ENCODE results near the gene PTPRN2. TPM values are rescaled to one million over a fixed set of nuclear protein-coding genes. Genes with fewer than 3 reads are reported as not detected.
"Not testable (repeated sequence)": the region's sequence is repeated elsewhere in the genome, so short reads cannot be mapped to it uniquely, and the experiment has no call there.

The PTPRN2 gene
- total RNA-seq, 2 experiments from 2014 or later = 4.7 to 4.8 TPM

GRCh38 chr7:158525648-158526484 lies 61.8 kb downstream of the PTPRN2 start:
- no peak overlapping the region for H3K27ac Mint-ChIP-seq
- DNase-seq = no peak
- CTCF ChIA-PET = no interaction called here
- H3K4me3 Mint-ChIP-seq = no peak overlapping the region
- no peaks in the 10 kb centered on the region for H3K27me3 Mint-ChIP-seq
- no peaks in the 10 kb centered on the region for H3K36me3 Mint-ChIP-seq (ENCODE audit: low read depth)
- H3K9me3 Mint-ChIP-seq = peaks cover 7% of the 10 kb centered on the region
- POLR2A ChIA-PET = no interaction called here
- no peaks in the 10 kb centered on the region for H3K4me1 Mint-ChIP-seq

- no peak for DNase-seq
- H3K27me3 Mint-ChIP-seq = no peaks in the 10 kb centered on the region
- ChIA-PET POLR2A (interaction anchor here (0.7 kb wide), 1 partner anchor 24 kb away, joined by 3 read pairs; no protein-coding TSS in a partner anchor), CTCF (no interaction called here)
- H3K9me3 Mint-ChIP-seq = peaks cover 11% of the 10 kb centered on the region
- no peaks in the 10 kb centered on the region for H3K4me1 Mint-ChIP-seq
- peaks cover 3% of the 10 kb centered on the region for H3K36me3 Mint-ChIP-seq (ENCODE audit: low read depth)
- no peak overlapping the region for H3K4me3 Mint-ChIP-seq
- no peak overlapping the region for H3K27ac Mint-ChIP-seq
These were observed 62.6 kb downstream of the PTPRN2 start for GRCh38 chr7:158524749-158525635.

- CTCF ChIA-PET; POLR2A ChIA-PET; H3K4me3 Mint-ChIP-seq; H3K27me3 Mint-ChIP-seq; H3K27ac Mint-ChIP-seq; H3K36me3 Mint-ChIP-seq (ENCODE audit: low read depth); DNase-seq; H3K4me1 Mint-ChIP-seq: not testable (repeated sequence)
- H3K9me3 Mint-ChIP-seq = peaks cover 11% of the 10 kb centered on the region
These were observed 63.3 kb downstream of the PTPRN2 start for GRCh38 chr7:158524286-158524685.

- H3K9me3 Mint-ChIP-seq = peaks cover 11% of the 10 kb centered on the region
- H3K4me3 Mint-ChIP-seq; POLR2A ChIA-PET; H3K27ac Mint-ChIP-seq; CTCF ChIA-PET; H3K27me3 Mint-ChIP-seq; H3K36me3 Mint-ChIP-seq (ENCODE audit: low read depth); DNase-seq; H3K4me1 Mint-ChIP-seq: not testable (repeated sequence)
These were observed 63.7 kb downstream of the PTPRN2 start for GRCh38 chr7:158523877-158524276.

- H3K27me3 Mint-ChIP-seq; POLR2A ChIA-PET; DNase-seq; CTCF ChIA-PET; H3K4me3 Mint-ChIP-seq; H3K4me1 Mint-ChIP-seq; H3K36me3 Mint-ChIP-seq (ENCODE audit: low read depth); H3K27ac Mint-ChIP-seq: not testable (repeated sequence)
- H3K9me3 Mint-ChIP-seq = peaks cover 11% of the 10 kb centered on the region
These were observed 64.3 kb downstream of the PTPRN2 start for GRCh38 chr7:158523165-158523856.

- H3K36me3 Mint-ChIP-seq (ENCODE audit: low read depth); H3K4me3 Mint-ChIP-seq; H3K27me3 Mint-ChIP-seq; H3K27ac Mint-ChIP-seq; CTCF ChIA-PET; H3K4me1 Mint-ChIP-seq; DNase-seq; POLR2A ChIA-PET: not testable (repeated sequence)
- peaks cover 11% of the 10 kb centered on the region for H3K9me3 Mint-ChIP-seq
These were observed 65.8 kb downstream of the PTPRN2 start for GRCh38 chr7:158521795-158522194.

GRCh38 chr7:158520825-158521224 lies 66.8 kb downstream of the PTPRN2 start:
- no peaks in the 10 kb centered on the region for H3K4me1 Mint-ChIP-seq
- no peak overlapping the region for H3K27ac Mint-ChIP-seq
- peaks cover 11% of the 10 kb centered on the region for H3K9me3 Mint-ChIP-seq
- CTCF ChIA-PET = no interaction called here
- H3K27me3 Mint-ChIP-seq = no peaks in the 10 kb centered on the region
- no peak for DNase-seq
- H3K36me3 Mint-ChIP-seq (ENCODE audit: low read depth) = peaks cover 3% of the 10 kb centered on the region
- no peak overlapping the region for H3K4me3 Mint-ChIP-seq
- POLR2A ChIA-PET = no interaction called here

- Mint-ChIP-seq H3K27ac (no peak overlapping the region), H3K4me3 (no peak overlapping the region), H3K27me3 (no peaks in the 10 kb centered on the region), H3K4me1 (no peaks in the 10 kb centered on the region), H3K36me3 (ENCODE audit: low read depth) (peaks cover 3% of the 10 kb centered on the region), H3K9me3 (peaks cover 11% of the 10 kb centered on the region)
- ChIA-PET CTCF (no interaction called here), POLR2A (no interaction called here)
- DNase-seq = no peak
These were observed 67.9 kb downstream of the PTPRN2 start for GRCh38 chr7:158519633-158520174.

- Mint-ChIP-seq H3K9me3 (peaks cover 11% of the 10 kb centered on the region), H3K27ac (no peak overlapping the region), H3K4me3 (no peak overlapping the region), H3K4me1 (no peaks in the 10 kb centered on the region), H3K36me3 (ENCODE audit: low read depth) (peaks cover 3% of the 10 kb centered on the region), H3K27me3 (no peaks in the 10 kb centered on the region)
- ChIA-PET CTCF (no interaction called here), POLR2A (no interaction called here)
- DNase-seq = no peak
These were observed 68.5 kb downstream of the PTPRN2 start for GRCh38 chr7:158518980-158519632.

- Mint-ChIP-seq H3K9me3 (peaks cover 7% of the 10 kb centered on the region), H3K27ac (no peak overlapping the region), H3K4me3 (no peak overlapping the region), H3K4me1 (no peaks in the 10 kb centered on the region), H3K36me3 (ENCODE audit: low read depth) (peaks cover 3% of the 10 kb centered on the region), H3K27me3 (no peaks in the 10 kb centered on the region)
- ChIA-PET POLR2A (no interaction called here), CTCF (no interaction called here)
- DNase-seq = no peak
These were observed 70.1 kb downstream of the PTPRN2 start for GRCh38 chr7:158517571-158517970.

GRCh38 chr7:158517072-158517471 lies 70.6 kb downstream of the PTPRN2 start:
- Mint-ChIP-seq H3K27me3 (no peaks in the 10 kb centered on the region), H3K27ac (no peak overlapping the region), H3K36me3 (ENCODE audit: low read depth) (peaks cover 3% of the 10 kb centered on the region), H3K9me3 (peaks cover 9% of the 10 kb centered on the region), H3K4me1 (no peaks in the 10 kb centered on the region), H3K4me3 (no peak overlapping the region)
- CTCF ChIA-PET = no interaction called here
- POLR2A ChIA-PET = no interaction called here
- DNase-seq = no peak

- CTCF ChIA-PET = no interaction called here
- Mint-ChIP-seq H3K4me3 (no peak overlapping the region), H3K36me3 (ENCODE audit: low read depth) (peaks cover 3% of the 10 kb centered on the region), H3K27me3 (no peaks in the 10 kb centered on the region), H3K9me3 (peaks cover 13% of the 10 kb centered on the region), H3K27ac (no peak overlapping the region), H3K4me1 (no peaks in the 10 kb centered on the region)
- DNase-seq = no peak
- POLR2A ChIA-PET = no interaction called here
These were observed 71.1 kb downstream of the PTPRN2 start for GRCh38 chr7:158516524-158516923.

- ChIA-PET CTCF (no interaction called here), POLR2A (no interaction called here)
- Mint-ChIP-seq H3K9me3 (peaks cover 17% of the 10 kb centered on the region), H3K27me3 (no peaks in the 10 kb centered on the region), H3K4me1 (no peaks in the 10 kb centered on the region), H3K36me3 (ENCODE audit: low read depth) (no peaks in the 10 kb centered on the region), H3K4me3 (no peak overlapping the region), H3K27ac (no peak overlapping the region)
- DNase-seq = no peak
These were observed 74.8 kb downstream of the PTPRN2 start for GRCh38 chr7:158512869-158513268.
